Epithelial cell of esophagus (primary cell): ENCODE data around the gene COG1.

Experiments
- DNase-seq: peaks from one replicate; pipeline ENCODE4 v3.0.0; 2010; ENCODE audit warnings: low read depth
- H3K4me3 ChIP-seq: 2 replicates; pipeline ENCODE4 v1.5.1; 2011; ENCODE audit warnings: mild to moderate bottlenecking, low read length, control low read depth
- TF ChIP-seq, protein P1 (sequence below): IDR thresholded peaks from 2 replicates; pipeline ENCODE4 v1.5.1; 2011; ENCODE audit warnings: low read depth, mild to moderate bottlenecking, low read length, control low read depth, inconsistent platforms; ENCODE audit not compliant: insufficient read depth; ENCODE audit errors: missing control alignments

Gene COG1

DNA sequence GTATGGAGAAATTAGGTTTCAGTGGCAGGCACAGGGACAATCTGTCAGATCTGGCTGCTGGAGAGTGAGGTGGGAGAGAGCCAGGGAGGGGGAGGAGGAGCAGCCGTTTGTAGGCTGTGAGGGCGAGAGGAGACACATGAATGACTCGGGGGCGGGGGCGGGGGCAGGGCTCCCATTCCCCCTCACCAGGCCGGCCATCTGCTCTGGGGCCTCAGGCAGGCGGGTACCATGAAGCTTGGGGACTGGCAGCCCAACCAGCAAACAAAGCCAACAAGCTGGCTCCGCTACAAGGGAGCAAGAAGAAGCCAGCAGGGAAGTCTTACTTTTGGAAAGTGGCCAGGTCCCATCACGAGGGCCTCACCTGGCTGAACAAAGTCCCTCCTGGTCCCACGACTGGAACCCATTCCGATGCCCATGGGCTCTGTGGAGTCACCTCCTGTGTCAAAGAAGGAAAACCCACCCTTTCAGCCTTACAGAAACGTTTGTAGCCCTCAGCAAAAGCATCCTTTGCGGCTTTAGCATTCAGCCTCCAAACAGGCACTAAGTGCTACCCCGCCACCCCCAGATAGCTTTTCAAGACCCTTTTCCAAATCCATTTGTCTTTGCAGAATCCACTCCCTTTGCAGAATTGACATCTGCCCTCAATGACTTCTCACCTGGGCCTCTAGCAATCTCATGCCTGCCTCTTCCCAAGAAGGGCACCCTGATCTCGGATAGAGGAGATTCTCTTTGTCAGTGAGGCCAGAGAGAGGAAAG lies 37.3 kb upstream of the COG1 start:
- H3K4me3 ChIP-seq: no peak overlapping the region
- TF ChIP-seq, protein P1, sequence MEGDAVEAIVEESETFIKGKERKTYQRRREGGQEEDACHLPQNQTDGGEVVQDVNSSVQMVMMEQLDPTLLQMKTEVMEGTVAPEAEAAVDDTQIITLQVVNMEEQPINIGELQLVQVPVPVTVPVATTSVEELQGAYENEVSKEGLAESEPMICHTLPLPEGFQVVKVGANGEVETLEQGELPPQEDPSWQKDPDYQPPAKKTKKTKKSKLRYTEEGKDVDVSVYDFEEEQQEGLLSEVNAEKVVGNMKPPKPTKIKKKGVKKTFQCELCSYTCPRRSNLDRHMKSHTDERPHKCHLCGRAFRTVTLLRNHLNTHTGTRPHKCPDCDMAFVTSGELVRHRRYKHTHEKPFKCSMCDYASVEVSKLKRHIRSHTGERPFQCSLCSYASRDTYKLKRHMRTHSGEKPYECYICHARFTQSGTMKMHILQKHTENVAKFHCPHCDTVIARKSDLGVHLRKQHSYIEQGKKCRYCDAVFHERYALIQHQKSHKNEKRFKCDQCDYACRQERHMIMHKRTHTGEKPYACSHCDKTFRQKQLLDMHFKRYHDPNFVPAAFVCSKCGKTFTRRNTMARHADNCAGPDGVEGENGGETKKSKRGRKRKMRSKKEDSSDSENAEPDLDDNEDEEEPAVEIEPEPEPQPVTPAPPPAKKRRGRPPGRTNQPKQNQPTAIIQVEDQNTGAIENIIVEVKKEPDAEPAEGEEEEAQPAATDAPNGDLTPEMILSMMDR: no peak

DNA sequence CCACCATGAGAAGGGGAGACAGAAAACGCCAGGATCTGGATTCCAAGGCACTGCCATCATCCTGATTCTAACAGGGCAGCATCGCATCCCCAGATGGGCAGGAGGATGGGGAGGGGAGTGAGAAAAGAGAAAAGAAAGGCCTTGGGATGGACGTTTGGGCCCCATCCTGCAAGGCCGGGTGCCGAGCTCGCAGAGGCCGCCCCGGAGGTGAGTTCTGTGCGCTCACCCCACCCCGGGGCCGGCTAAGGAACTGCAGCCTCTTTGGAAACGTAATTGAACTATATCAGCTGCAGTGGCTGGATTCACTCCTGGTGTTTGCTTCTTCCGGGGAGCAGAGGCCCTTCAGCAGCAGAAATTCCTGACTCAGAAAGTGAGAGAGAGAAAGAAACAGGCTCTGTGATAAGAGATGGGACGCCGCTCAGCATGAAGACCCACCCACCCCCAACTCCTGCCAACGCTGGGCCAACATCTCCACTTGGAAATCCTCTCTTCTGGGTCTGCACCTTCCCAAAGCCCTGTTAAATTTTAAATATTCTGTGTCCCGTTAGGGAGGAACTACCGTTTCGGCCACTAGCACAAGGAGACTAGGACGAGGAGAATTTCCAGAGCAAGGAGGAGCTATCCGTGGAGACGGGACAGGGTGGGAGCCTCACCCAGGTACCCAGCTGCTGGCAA lies 36.6 kb upstream of the COG1 start:
- DNase-seq: peak; percentile 64
- H3K4me3 ChIP-seq: no peak overlapping the region
- TF ChIP-seq, protein P1: peak; percentile 83

More for the DNA sequence above, 37.3 kb upstream of the COG1 start:
- DNase-seq: no peak

DNA sequence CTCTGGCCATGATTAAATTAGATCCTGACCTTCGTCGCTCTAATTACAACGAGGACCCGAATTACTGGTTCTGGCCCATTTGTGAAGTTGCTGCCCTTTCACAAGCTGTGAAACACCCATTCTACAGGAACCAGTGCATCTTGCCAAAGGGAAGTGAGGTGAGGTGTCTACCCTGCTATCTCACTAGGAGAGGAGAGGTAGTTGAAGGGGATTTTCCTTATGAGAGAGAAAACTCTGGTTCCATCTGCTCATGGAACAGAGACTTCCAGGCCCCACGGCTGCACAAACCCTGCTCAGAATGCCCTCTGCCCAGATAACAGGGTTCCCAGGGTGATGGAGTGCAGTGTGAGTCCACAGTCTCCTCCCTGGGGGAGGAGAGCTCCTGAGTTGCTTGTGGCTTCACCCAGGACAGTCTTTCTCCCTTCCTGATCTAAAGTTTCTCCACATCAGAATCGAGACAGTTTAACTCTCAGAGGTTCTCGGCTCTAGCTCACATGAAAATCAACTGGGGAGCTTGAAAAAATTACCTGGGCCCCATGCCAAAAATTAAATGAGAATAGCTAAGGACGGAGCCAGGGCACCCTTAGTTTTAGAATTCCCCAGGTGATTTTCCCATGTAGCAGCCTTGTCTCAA lies 35.9 kb upstream of the COG1 start:
- no peak for DNase-seq
- TF ChIP-seq, protein P1: no peak
- H3K4me3 ChIP-seq: no peak overlapping the region

DNA sequence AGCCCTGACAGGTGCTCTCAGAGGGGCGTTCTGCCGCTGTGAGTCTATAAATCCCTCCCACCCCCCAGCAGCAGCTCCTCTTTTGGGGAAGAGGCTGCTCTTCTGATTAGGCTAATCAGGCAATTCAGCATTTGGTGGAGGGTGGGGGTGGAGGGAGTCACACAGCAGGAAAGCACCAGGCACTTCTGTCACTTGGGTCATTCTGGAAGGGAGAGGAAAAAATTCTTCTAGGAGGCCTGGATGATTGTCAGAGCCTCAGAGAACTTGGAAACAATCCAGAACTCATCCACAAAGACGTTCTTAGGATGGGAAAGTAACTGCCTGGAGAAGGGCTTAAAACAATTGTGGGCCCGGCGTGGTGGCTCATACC lies 35.3 kb upstream of the COG1 start:
- no peak for DNase-seq
- H3K4me3 ChIP-seq: no peak overlapping the region
- TF ChIP-seq, protein P1: no peak

DNA sequence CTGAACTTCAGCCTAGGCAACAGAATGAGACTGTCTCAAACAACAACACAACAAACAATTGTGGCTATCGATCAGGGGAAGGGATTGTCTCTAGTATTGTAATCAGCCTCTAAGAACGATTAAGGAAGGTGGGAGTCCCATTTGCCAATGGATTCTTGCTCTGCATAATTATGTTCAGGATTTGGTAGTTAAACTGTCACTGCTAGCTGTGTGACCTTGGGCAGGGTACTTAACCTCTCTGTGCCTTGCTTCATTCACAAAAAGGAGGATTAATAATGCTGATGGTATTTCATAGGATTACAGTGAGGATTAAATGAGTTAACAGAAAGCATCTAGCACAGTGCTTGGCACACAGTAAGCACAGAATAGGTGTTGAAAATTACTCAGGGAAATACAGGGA lies 34.7 kb upstream of the COG1 start:
- no peak for DNase-seq
- TF ChIP-seq, protein P1: no peak
- H3K4me3 ChIP-seq: no peak overlapping the region

DNA sequence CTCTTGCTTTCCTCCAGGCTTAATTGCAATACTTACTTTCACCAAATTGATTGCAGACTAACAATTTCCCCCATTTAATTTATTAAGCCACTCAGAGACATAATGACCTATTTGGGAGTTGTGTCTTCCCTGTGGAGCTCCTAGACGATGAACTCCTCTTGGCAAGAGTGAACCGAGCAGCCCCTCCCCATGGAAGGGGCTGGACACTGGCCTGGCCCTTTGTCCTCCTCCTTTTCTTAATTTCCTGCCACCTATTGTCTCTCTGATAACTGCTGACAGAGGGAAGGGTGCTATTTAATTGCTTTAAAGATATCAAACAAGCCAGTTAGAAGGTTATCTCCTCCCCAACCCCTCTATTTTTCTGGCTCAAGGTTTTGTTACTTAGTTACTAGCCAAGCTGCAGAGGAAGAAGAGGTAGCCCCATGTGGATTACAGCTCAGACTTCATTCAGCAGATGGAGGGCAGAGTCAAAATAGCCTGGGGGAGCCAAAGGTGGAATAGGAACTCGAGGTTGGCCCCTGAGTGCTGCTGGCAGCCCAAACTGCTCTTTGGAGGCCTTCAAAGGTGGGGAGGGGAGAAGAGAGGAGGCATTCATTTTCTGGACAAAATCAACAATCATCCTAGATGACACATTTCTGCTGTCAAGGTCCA lies 31.8 kb upstream of the COG1 start:
- no peak overlapping the region for H3K4me3 ChIP-seq
- DNase-seq: no peak
- TF ChIP-seq, protein P1: no peak
